Endothelial cell of umbilical vein (primary cell): Measurements from ENCODE around the gene CD99L2. TPM values are rescaled to one million over a fixed set of nuclear protein-coding genes. Genes with fewer than 3 reads are reported as not detected.

ENCODE experiments used
- BruUV-seq: library from RNA; stranded (reverse); fragments of 400-500 nt; replicated peaks from 2 replicates; lab custom pipeline; 2021; lab: Mats Ljungman, UMichigan
- CTCF ChIA-PET: fragments of 300-600, 350-600 bp; sonication (Branson Sonifier 250); formaldehyde crosslinking; loops from one replicate; lab custom pipeline; 2021; ENCODE audit warnings: antibody characterized with exemption, inconsistent platforms; lab: Charles Lee
- POLR2A ChIA-PET: fragments of 300-600, 350-600 bp; sonication (Branson Sonifier 250); formaldehyde crosslinking; loops from one replicate; lab custom pipeline; 2021; ENCODE audit warnings: antibody characterized with exemption, inconsistent platforms; lab: Charles Lee
- DNase-seq: peaks from one replicate; pipeline ENCODE4 v3.0.0-alpha.2; 2011; ENCODE audit warnings: low read depth, low spot score
- FAIRE-seq: peaks from 2 replicates; lab custom pipeline; 2011; peaks lifted over from hg19 to GRCh38; lab: Jason Lieb, UNC
- H2AFZ ChIP-seq: 2 replicates; pipeline ENCODE4 v1.6.0; 2012; ENCODE audit warnings: low read depth, low read length, control low read depth, inconsistent platforms
- H3K27ac ChIP-seq: 2 replicates; pipeline ENCODE4 v1.5.1; 2011; ENCODE audit warnings: low read depth, mild to moderate bottlenecking, control low read depth, low read length, moderate library complexity; ENCODE audit not compliant: insufficient read depth
- H3K27me3 ChIP-seq, 2 experiments: 2 replicates each; pipeline versions ENCODE4 v1.6.0 to v1.6.1; 2011; ENCODE audit warnings: low read length in 2 of 2, mixed read lengths in 1 of 2; ENCODE audit not compliant: control insufficient read depth in 2 of 2, insufficient read depth in 2 of 2
- H3K36me3 ChIP-seq, 2 experiments: 2 replicates in 1 of 2; 3 replicates in 1 of 2; pipeline ENCODE4 v1.5.1; 2011; ENCODE audit warnings: low read length in 2 of 2, mild to moderate bottlenecking in 1 of 2, moderate library complexity in 1 of 2; ENCODE audit not compliant: control insufficient read depth in 2 of 2, insufficient read depth in 2 of 2; ENCODE audit errors: extremely low read depth in 1 of 2
- H3K4me1 ChIP-seq: 3 replicates; pipeline ENCODE4 v1.5.1; 2011; ENCODE audit warnings: mild to moderate bottlenecking, low read length; ENCODE audit not compliant: control insufficient read depth, insufficient read depth; ENCODE audit errors: extremely low read depth
- H3K4me2 ChIP-seq: 2 replicates; pipeline ENCODE4 v1.6.1; 2011; ENCODE audit warnings: low read length, control low read depth, mixed read lengths; ENCODE audit not compliant: insufficient read depth
- H3K4me3 ChIP-seq, 3 experiments: fragments of 200-600 bp in 1 of 3; sonication (generic), shearing (Covaris generic) in 1 of 3; replicated peaks in 1 of 3; 2 replicates each; pipeline ENCODE4 v1.5.1; 2011 to 2016; ENCODE audit warnings: control low read depth in 3 of 3, low read length in 3 of 3, mild to moderate bottlenecking in 2 of 3, inconsistent platforms in 1 of 3, low read depth in 1 of 3, moderate library complexity in 1 of 3; ENCODE audit not compliant: insufficient read depth in 1 of 3
- H3K79me2 ChIP-seq: 2 replicates; pipeline ENCODE4 v1.6.0; 2012; ENCODE audit warnings: low read length, inconsistent platforms; ENCODE audit not compliant: control insufficient read depth, insufficient read depth
- H3K9ac ChIP-seq: replicated peaks from 2 replicates; pipeline ENCODE3; 2011; ENCODE audit warnings: low read length, control low read depth; ENCODE audit not compliant: insufficient read depth; ENCODE audit errors: extremely low read depth
- H3K9me1 ChIP-seq: replicated peaks from 3 replicates; pipeline ENCODE4 v1.6.0; 2011; ENCODE audit warnings: mild to moderate bottlenecking, low read length; ENCODE audit not compliant: control insufficient read depth, insufficient read depth; ENCODE audit errors: extremely low read depth
- H3K9me3 ChIP-seq: replicated peaks from 2 replicates; pipeline ENCODE4 v1.5.1; 2012; ENCODE audit warnings: low read length, inconsistent platforms; ENCODE audit not compliant: control insufficient read depth, insufficient read depth
- H4K20me1 ChIP-seq: replicated peaks from 2 replicates; pipeline ENCODE3; 2011; ENCODE audit warnings: mild to moderate bottlenecking, low read length; ENCODE audit not compliant: control insufficient read depth, insufficient read depth; ENCODE audit errors: extremely low read depth
- EZH2 ChIP-seq: IDR thresholded peaks from 2 replicates; pipeline ENCODE4 v1.6.1; 2012; ENCODE audit warnings: borderline replicate concordance, low read depth, mild to moderate bottlenecking, moderate library complexity, low read length, inconsistent platforms; ENCODE audit not compliant: severe bottlenecking
- FOS ChIP-seq: IDR thresholded peaks from 2 replicates; pipeline ENCODE4 v1.6.1; 2011; ENCODE audit warnings: mild to moderate bottlenecking, low read length, moderate library complexity, borderline replicate concordance; ENCODE audit not compliant: insufficient read depth
- GATA2 ChIP-seq: IDR thresholded peaks from 2 replicates; pipeline ENCODE4 v1.7.0; 2011; ENCODE audit warnings: low read depth, mild to moderate bottlenecking, moderate library complexity, mixed read lengths, low read length; ENCODE audit not compliant: insufficient read length, insufficient read depth
- JUN ChIP-seq: IDR thresholded peaks from 2 replicates; pipeline ENCODE4 v1.6.1; 2011; ENCODE audit warnings: borderline replicate concordance, low read depth; ENCODE audit not compliant: insufficient read length, insufficient read depth
- POLR2A ChIP-seq: IDR thresholded peaks from 2 replicates; pipeline ENCODE4 v1.6.1; 2012; ENCODE audit warnings: low read depth, mild to moderate bottlenecking, control low read depth, low read length
- POLR2AphosphoS5 ChIP-seq: IDR thresholded peaks from 2 replicates; pipeline ENCODE4 v1.6.1; 2012; ENCODE audit warnings: low read depth, mild to moderate bottlenecking, control low read depth, low read length, moderate library complexity; ENCODE audit not compliant: insufficient read depth
- dilution Hi-C: fragments of 300-500 bp; cut with MboI; formaldehyde crosslinking; loops from one replicate; pipeline ENCODE4 v1.15.0; 2019; ENCODE audit warnings: low sequenced_read_pairs; ENCODE audit not compliant: extremely low pct_ligation_motif_present
- intact Hi-C: fragments of 100-400 bp; cut with micrococcal nuclease; formaldehyde crosslinking; loops from one replicate; pipeline ENCODE4 v1.10.0; 2022
- polyA plus RNA-seq, 4 experiments: library from polyadenylated mRNA; depleted of rRNA in 3 of 4; stranded (reverse) in 3 of 4; unstranded in 1 of 4; fragments of >200 nt; gene quantifications; 2 replicates each; pipeline versions ENCODE4 v1.2.1 to v1.2.3, GENCODE V29; 2011 to 2012; ENCODE audit warnings: missing spikeins in 1 of 4
- total RNA-seq: library from RNA; stranded (reverse); gene quantifications from 2 replicates; pipeline ENCODE4 v1.2.3, GENCODE V29; 2021
- TF ChIP-seq, protein P1 (sequence below): IDR thresholded peaks from 2 replicates; pipeline ENCODE4 v1.6.1; 2011; ENCODE audit not compliant: insufficient read depth, insufficient read length
- TF ChIP-seq, protein P2 (sequence below), 2 donors: IDR thresholded peaks; 1 replicate in 1 of 2; 2 replicates in 1 of 2; pipeline ENCODE4 v1.5.1; 2011; ENCODE audit warnings: low read length in 2 of 2, mild to moderate bottlenecking in 2 of 2, moderate library complexity in 2 of 2, control low read depth in 1 of 2, inconsistent platforms in 1 of 2, low read depth in 1 of 2; ENCODE audit not compliant: insufficient read depth in 1 of 2; ENCODE audit errors: extremely low read depth in 1 of 2

Gene CD99L2
- total and polyA plus RNA-seq, 2 donors (not counting 3 experiments of a cell fraction or from before 2014, with no cell fraction given), result 33.2 to 43.4 TPM

DNA sequence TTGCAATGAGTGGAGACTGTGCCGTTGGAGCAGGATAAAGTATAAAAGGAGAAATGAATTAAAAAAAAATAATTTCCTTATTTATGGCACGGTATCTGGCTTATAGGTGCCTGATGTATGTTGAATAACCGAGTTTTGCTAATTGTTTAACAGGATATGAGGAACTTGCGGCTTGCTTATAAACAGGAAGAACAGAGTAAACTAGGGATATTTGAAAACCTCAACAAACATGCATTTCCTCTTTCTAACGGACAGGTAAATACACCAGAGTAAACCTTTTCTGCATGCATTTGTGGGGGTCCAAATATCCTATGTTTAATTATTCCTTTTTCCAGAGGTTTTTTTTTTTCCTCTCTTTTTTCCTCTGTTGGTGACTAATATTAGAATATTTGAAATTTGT lies 168.5 kb downstream of the CD99L2 start:
- no peaks in the 10 kb centered on the region for H3K4me1 ChIP-seq
- no peak overlapping the region for H3K4me3 ChIP-seq
- dilution Hi-C loops, result no loop called here
- CTCF ChIA-PET, result no interaction called here
- H3K27me3 ChIP-seq, result no peaks in the 10 kb centered on the region
- H3K36me3 ChIP-seq, result peaks cover 0 to 5% of the 10 kb centered on the region in 2 experiments
- H3K9me1 ChIP-seq, result no peaks in the 10 kb centered on the region
- intact Hi-C loops, result no loop called here
- no peak overlapping the region for H3K4me2 ChIP-seq
- no peaks in the 10 kb centered on the region for H4K20me1 ChIP-seq
- no peak overlapping the region for H2AFZ ChIP-seq
- no peaks in the 10 kb centered on the region for H3K9me3 ChIP-seq
- no TSS peak for BruUV-seq
- POLR2A ChIA-PET, result no interaction called here
- peaks cover 2% of the 10 kb centered on the region for H3K79me2 ChIP-seq
- no peak overlapping the region for H3K9ac ChIP-seq
- FAIRE-seq (peak; percentile 4), DNase-seq (no peak)
- TF ChIP-seq POLR2A (no peak), POLR2AphosphoS5 (no peak), EZH2 (no peak), GATA2 (no peak), JUN (no peak)
- TF ChIP-seq, protein P1, sequence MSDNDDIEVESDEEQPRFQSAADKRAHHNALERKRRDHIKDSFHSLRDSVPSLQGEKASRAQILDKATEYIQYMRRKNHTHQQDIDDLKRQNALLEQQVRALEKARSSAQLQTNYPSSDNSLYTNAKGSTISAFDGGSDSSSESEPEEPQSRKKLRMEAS, result no peak
- H3K27ac ChIP-seq, result no peak overlapping the region

DNA sequence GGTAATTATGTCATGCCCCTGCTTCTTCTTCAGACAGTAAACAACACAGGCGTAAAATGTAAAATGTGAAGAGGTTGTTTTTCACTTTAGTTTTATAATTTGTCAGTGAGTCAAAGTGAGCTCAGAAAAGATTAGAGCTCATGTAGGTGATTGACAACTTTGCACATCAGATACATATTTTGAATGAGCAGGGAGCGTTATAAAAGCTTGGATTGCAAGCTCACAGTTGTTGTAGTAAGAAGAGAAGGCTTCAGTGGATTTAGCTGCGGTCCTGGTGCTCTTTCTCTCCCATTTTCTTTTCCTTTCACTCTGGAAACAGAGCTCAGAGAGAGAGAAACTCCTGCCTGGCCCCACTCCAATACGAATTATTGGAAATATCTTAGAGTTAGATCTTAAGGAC lies 178.8 kb downstream of the CD99L2 start:
- Histone ChIP-seq H3K27me3 (no peaks in the 10 kb centered on the region), H3K36me3 (no peaks in the 10 kb centered on the region), H4K20me1 (no peaks in the 10 kb centered on the region), H3K4me3 (no peak overlapping the region), H3K9me3 (no peaks in the 10 kb centered on the region), H3K79me2 (no peaks in the 10 kb centered on the region), H3K9me1 (no peaks in the 10 kb centered on the region), H3K9ac (no peak overlapping the region), H3K4me1 (peaks cover 3% of the 10 kb centered on the region), H3K27ac (no peak overlapping the region), H3K4me2 (no peak overlapping the region), H2AFZ (no peak overlapping the region)
- FAIRE-seq, result no peak
- POLR2A ChIA-PET, result no interaction called here
- dilution Hi-C loops (no loop called here), intact Hi-C loops (loop anchor here (5.0 kb wide), 2 partner anchors 217 to 767 kb away; no protein-coding TSS in a partner anchor)
- no peak for DNase-seq
- TF ChIP-seq, protein P2, sequence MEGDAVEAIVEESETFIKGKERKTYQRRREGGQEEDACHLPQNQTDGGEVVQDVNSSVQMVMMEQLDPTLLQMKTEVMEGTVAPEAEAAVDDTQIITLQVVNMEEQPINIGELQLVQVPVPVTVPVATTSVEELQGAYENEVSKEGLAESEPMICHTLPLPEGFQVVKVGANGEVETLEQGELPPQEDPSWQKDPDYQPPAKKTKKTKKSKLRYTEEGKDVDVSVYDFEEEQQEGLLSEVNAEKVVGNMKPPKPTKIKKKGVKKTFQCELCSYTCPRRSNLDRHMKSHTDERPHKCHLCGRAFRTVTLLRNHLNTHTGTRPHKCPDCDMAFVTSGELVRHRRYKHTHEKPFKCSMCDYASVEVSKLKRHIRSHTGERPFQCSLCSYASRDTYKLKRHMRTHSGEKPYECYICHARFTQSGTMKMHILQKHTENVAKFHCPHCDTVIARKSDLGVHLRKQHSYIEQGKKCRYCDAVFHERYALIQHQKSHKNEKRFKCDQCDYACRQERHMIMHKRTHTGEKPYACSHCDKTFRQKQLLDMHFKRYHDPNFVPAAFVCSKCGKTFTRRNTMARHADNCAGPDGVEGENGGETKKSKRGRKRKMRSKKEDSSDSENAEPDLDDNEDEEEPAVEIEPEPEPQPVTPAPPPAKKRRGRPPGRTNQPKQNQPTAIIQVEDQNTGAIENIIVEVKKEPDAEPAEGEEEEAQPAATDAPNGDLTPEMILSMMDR (IDR thresholded peaks at IDR 0.05; ENCODE audit: extremely low read depth in 1 of 2, insufficient read depth in 1 of 2, low read depth in 1 of 2, low read length in 2 of 2), result no peak
- TF ChIP-seq POLR2A, result no peak
- TF ChIP-seq, protein P1, result no peak
- no peak for TF ChIP-seq POLR2AphosphoS5
- TF ChIP-seq JUN, result no peak
- no peak for TF ChIP-seq FOS
- CTCF ChIA-PET, result interaction anchor here (1.9 kb wide), 1 partner anchor 36 kb away, joined by 7 read pairs; no protein-coding TSS in a partner anchor
- BruUV-seq, result no TSS peak
